ENCODE data around the gene SMARCD3. TPM values are rescaled to one million over a fixed set of nuclear protein-coding genes. Genes with fewer than 3 reads are reported as not detected.

The SMARCD3 gene
- total RNA-seq, 1 donor from 2014 or later: 52.9 TPM

GRCh38 chr7:151225948-151226510 is 22.5 kb downstream of the SMARCD3 start:
- Mint-ChIP-seq H3K4me1 (ENCODE audit: low read depth) (peaks cover 24% of the 10 kb centered on the region), H3K27me3 (no peaks in the 10 kb centered on the region), H3K4me3 (ENCODE audit: low read depth) (peak overlapping the region; percentile 98), H3K27ac (no peak overlapping the region), H3K9me3 (ENCODE audit: low read depth) (no peaks in the 10 kb centered on the region), H3K36me3 (ENCODE audit: insufficient read depth) (peaks cover 16% of the 10 kb centered on the region)
- TF ChIP-seq CTCF (IDR thresholded peaks at IDR 0.05; ENCODE audit: unreplicated experiment): no peak
- no peak for DNase-seq (ENCODE audit: low spot score, unreplicated experiment)

- Mint-ChIP-seq H3K36me3 (ENCODE audit: insufficient read depth) (peaks cover 21% of the 10 kb centered on the region), H3K27me3 (no peaks in the 10 kb centered on the region), H3K27ac (no peak overlapping the region), H3K4me1 (ENCODE audit: low read depth) (peaks cover 24% of the 10 kb centered on the region), H3K9me3 (ENCODE audit: low read depth) (no peaks in the 10 kb centered on the region), H3K4me3 (ENCODE audit: low read depth) (no peak overlapping the region)
- TF ChIP-seq CTCF (IDR thresholded peaks at IDR 0.05; ENCODE audit: unreplicated experiment): no peak
- DNase-seq (ENCODE audit: low spot score, unreplicated experiment): no peak
These were observed 24.8 kb downstream of the SMARCD3 start for GRCh38 chr7:151223728-151224127.

GRCh38 chr7:151218170-151218569 is 30.3 kb downstream of the SMARCD3 start:
- no peaks in the 10 kb centered on the region for H3K9me3 Mint-ChIP-seq (ENCODE audit: low read depth)
- H3K4me1 Mint-ChIP-seq (ENCODE audit: low read depth): no peaks in the 10 kb centered on the region
- no peak for TF ChIP-seq CTCF (IDR thresholded peaks at IDR 0.05; ENCODE audit: unreplicated experiment)
- DNase-seq (ENCODE audit: low spot score, unreplicated experiment): no peak
- no peaks in the 10 kb centered on the region for H3K27me3 Mint-ChIP-seq
- H3K4me3 Mint-ChIP-seq (ENCODE audit: low read depth): no peak overlapping the region
- no peak overlapping the region for H3K27ac Mint-ChIP-seq
- H3K36me3 Mint-ChIP-seq (ENCODE audit: insufficient read depth): peaks cover 29% of the 10 kb centered on the region

GRCh38 chr7:151215396-151215795 is 33.1 kb downstream of the SMARCD3 start:
- Mint-ChIP-seq H3K27ac (no peak overlapping the region), H3K27me3 (no peaks in the 10 kb centered on the region), H3K4me1 (ENCODE audit: low read depth) (peaks cover 1% of the 10 kb centered on the region), H3K9me3 (ENCODE audit: low read depth) (no peaks in the 10 kb centered on the region), H3K4me3 (ENCODE audit: low read depth) (no peak overlapping the region), H3K36me3 (ENCODE audit: insufficient read depth) (peaks cover 26% of the 10 kb centered on the region)
- no peak for DNase-seq (ENCODE audit: low spot score, unreplicated experiment)
- no peak for TF ChIP-seq CTCF (IDR thresholded peaks at IDR 0.05; ENCODE audit: unreplicated experiment)

GRCh38 chr7:151213826-151214225 is 34.7 kb downstream of the SMARCD3 start:
- Mint-ChIP-seq H3K27me3 (peaks cover 4% of the 10 kb centered on the region), H3K9me3 (ENCODE audit: low read depth) (no peaks in the 10 kb centered on the region), H3K27ac (no peak overlapping the region), H3K36me3 (ENCODE audit: insufficient read depth) (peaks cover 23% of the 10 kb centered on the region), H3K4me1 (ENCODE audit: low read depth) (peaks cover 2% of the 10 kb centered on the region), H3K4me3 (ENCODE audit: low read depth) (no peak overlapping the region)
- no peak for TF ChIP-seq CTCF (IDR thresholded peaks at IDR 0.05; ENCODE audit: unreplicated experiment)
- DNase-seq (ENCODE audit: low spot score, unreplicated experiment): no peak

Data from progenitor cell of endocrine pancreas (in vitro differentiated cells).